Pancreas (tissue), 10 donors: ENCODE results near the gene BMP10. TPM values are rescaled to one million over a fixed set of nuclear protein-coding genes. Genes with fewer than 3 reads are reported as not detected.

Experiments
- ATAC-seq, 4 donors: fragments of 200-7000 bp; cut with Tn5 transposase; one replicate each; pipeline versions ENCODE4 v1.8.0 to v1.9.1; 2020; ENCODE audit warnings: mild to moderate bottlenecking in 4 of 4, moderate library complexity in 4 of 4
- DNase-seq, 6 donors: peaks; one replicate each; pipeline ENCODE4 v3.0.0-alpha.2; 2020
- FAIRE-seq: peaks from 2 replicates; lab custom pipeline; 2012; peaks lifted over from hg19 to GRCh38; lab: Jason Lieb, UNC
- H3K27ac ChIP-seq, 4 donors: fragments of 200-600 bp; sonication (generic); 1 replicate in 3 of 4; 2 replicates in 1 of 4; pipeline versions ENCODE4 v1.5.0 to v1.8.0; 2020
- H3K27me3 ChIP-seq, 4 donors: fragments of 200-600 bp; one replicate each; pipeline ENCODE4 v1.8.0; 2021
- H3K36me3 ChIP-seq, 3 donors: fragments of 200-600 bp; sonication (generic) in 1 of 3; one replicate each; pipeline versions ENCODE4 v1.5.0 to v1.8.0; 2020 to 2021
- H3K4me1 ChIP-seq, 3 donors: fragments of 200-600 bp; one replicate each; pipeline ENCODE4 v1.8.0; 2021
- H3K4me3 ChIP-seq, 4 donors: fragments of 200-600 bp; sonication (generic) in 2 of 4; one replicate each; pipeline versions ENCODE4 v1.5.0 to v1.8.0; 2020 to 2021
- H3K9me3 ChIP-seq, 4 donors: fragments of 200-600 bp; one replicate each; pipeline ENCODE4 v1.8.0; 2021
- CTCF ChIP-seq, 4 donors: fragments of 200-600 bp; sonication (generic) in 3 of 4; IDR thresholded peaks; one replicate each; pipeline versions ENCODE4 v1.5.0 to v1.8.0; 2021; ENCODE audit warnings: antibody characterized with exemption in 4 of 4
- WGBS, 2 donors: extraction: QIAGEN DNeasy Blood & Tissue Kit; methylation state at CpG; one replicate each; pipeline ENCODE4 v1.1.7; 2013; 5-methylcytosine and 5-hydroxymethylcytosine counted together
- intact Hi-C, 3 donors: fragments of 100-400 bp; cut with DNase I; formaldehyde crosslinking; loops; one replicate each; pipeline versions ENCODE4 v1.11.1 to v1.14.2; 2022
- polyA plus RNA-seq, 2 donors: library from polyadenylated mRNA; stranded (reverse); fragments of 200-250 nt; gene quantifications; one replicate each; pipeline ENCODE4 v1.2.3, GENCODE V29; 2013
- total RNA-seq, 6 donors: library from RNA; stranded (reverse); fragmentation: NEBNext Ultra II Directional in 4 of 6; extraction: Animal tissue kit (Norgen Biotek cat#: 25700) in 4 of 6; gene quantifications; one replicate each; pipeline versions ENCODE4 v1.2.1 to v1.2.4, GENCODE V29; 2021 to 2023
- donor health status: healthy with polysubstance abuse.
- donor health status: DM: no; HTN: no; CAD: no; lungs with moderate emphysema.
- donor health status: DM: no; HTN: no; CAD: no.
- donor health status: control.
- donor health status: control.
- donor health status: Bipolar disorder and iron deficiency.
- donor health status: DM: yes; HTN: yes; CAD: no.
- donor health status: DM: no; HTN: no; CAD: no.
- donor health status: DM: no; HTN: no; CAD: no.
- donor health status: DM: yes; HTN: yes; CAD: no.

The BMP10 gene
- total RNA-seq (not detected), polyA plus RNA-seq (not detected)

- intact Hi-C loops: no loop called here
- 73 to 81% methylated on average over 6 of the region's 6 CpGs for WGBS, 2 donors
- no peaks in the 10 kb centered on the region for H3K4me1 ChIP-seq
- H3K36me3 ChIP-seq: no peaks in the 10 kb centered on the region
- FAIRE-seq (no peak), DNase-seq (no peak), ATAC-seq (no peak)
- H3K27ac ChIP-seq: no peak within 1 kb of the TSS
- TF ChIP-seq CTCF (IDR thresholded peaks at IDR 0.05): no peak
- H3K27me3 ChIP-seq: peaks cover 0 to 3% (median 0%) of the 10 kb centered on the region in 4 donors
- no peaks in the 10 kb centered on the region for H3K9me3 ChIP-seq
- no peak within 1 kb of the TSS for H3K4me3 ChIP-seq
Observed at GRCh38 chr2:68871159-68871764, at the start of gene BMP10. BMP10 (minus strand) TSS chr2:68871397; CDS start chr2:68871358, 39 bp downstream.

- H3K4me1 ChIP-seq: peaks cover 0 to 10% (median 3%) of the 10 kb centered on the region in 3 donors
- no peak overlapping the region for H3K27ac ChIP-seq
- no peak overlapping the region for H3K4me3 ChIP-seq
- no peak for TF ChIP-seq CTCF (IDR thresholded peaks at IDR 0.05)
- H3K36me3 ChIP-seq: no peaks in the 10 kb centered on the region
- DNase-seq (no peak), ATAC-seq (peak; percentile 50 to 72 (median 62)), FAIRE-seq (no peak)
- no peaks in the 10 kb centered on the region for H3K9me3 ChIP-seq
- intact Hi-C loops: loop anchor here in 2 of 3 donors (5.0 to 10.0 kb wide), 3 partner anchors 173 to 466 kb away; no protein-coding TSS in a partner anchor
- WGBS, 2 donors: 51 to 56% methylated on average over 6 of the region's 6 CpGs
- H3K27me3 ChIP-seq: no peaks in the 10 kb centered on the region
Observed at GRCh38 chr2:68920481-68921170, 49.4 kb upstream of the BMP10 start.

- intact Hi-C loops: no loop called here
- H3K4me1 ChIP-seq: peaks cover 0 to 8% (median 3%) of the 10 kb centered on the region in 3 donors
- FAIRE-seq: no peak
- no peak overlapping the region for H3K4me3 ChIP-seq
- no peaks in the 10 kb centered on the region for H3K27me3 ChIP-seq
- no peaks in the 10 kb centered on the region for H3K9me3 ChIP-seq
- no peaks in the 10 kb centered on the region for H3K36me3 ChIP-seq
- DNase-seq: no peak
- no peak for ATAC-seq
- WGBS, 2 donors: 89 to 92% methylated on average over 7 of the region's 7 CpGs
- H3K27ac ChIP-seq: no peak overlapping the region
- no peak for TF ChIP-seq CTCF (IDR thresholded peaks at IDR 0.05)
Observed at GRCh38 chr2:68918497-68918896, 47.3 kb upstream of the BMP10 start.

GRCh38 chr2:68917034-68917718 lies 46.0 kb upstream of the BMP10 start:
- DNase-seq: no peak
- Histone ChIP-seq H3K36me3 (no peaks in the 10 kb centered on the region), H3K27me3 (no peaks in the 10 kb centered on the region), H3K4me1 (peaks cover 0 to 8% (median 3%) of the 10 kb centered on the region in 3 donors), H3K9me3 (no peaks in the 10 kb centered on the region), H3K27ac (no peak overlapping the region), H3K4me3 (no peak overlapping the region)
- intact Hi-C loops: no loop called here
- TF ChIP-seq CTCF (IDR thresholded peaks at IDR 0.05): no peak
- FAIRE-seq: no peak
- WGBS, 2 donors: 45 to 52% methylated on average over 3 of the region's 3 CpGs
- ATAC-seq: peak in 1 of 4 donors; percentile 45
